Stimulated activated CD4-positive, alpha-beta T cell treated with anti-CD3 and anti-CD28 coated beads, Interleukin-15, amount 100 ng/mL, for 24 hours (primary cell): ENCODE measurements around the gene SHISAL1.

Experiments used
- DNase-seq: peaks from one replicate; pipeline ENCODE4 v3.0.0-alpha.2; 2020

Gene SHISAL1

GRCh38 chr22:44312766-44313165, at the start of gene SHISAL1:
TSS of gene SHISAL1 (minus strand) at chr22:44312951. CDS start at chr22:44300945, 12,006 bp downstream.
- no peak for DNase-seq

DNA sequence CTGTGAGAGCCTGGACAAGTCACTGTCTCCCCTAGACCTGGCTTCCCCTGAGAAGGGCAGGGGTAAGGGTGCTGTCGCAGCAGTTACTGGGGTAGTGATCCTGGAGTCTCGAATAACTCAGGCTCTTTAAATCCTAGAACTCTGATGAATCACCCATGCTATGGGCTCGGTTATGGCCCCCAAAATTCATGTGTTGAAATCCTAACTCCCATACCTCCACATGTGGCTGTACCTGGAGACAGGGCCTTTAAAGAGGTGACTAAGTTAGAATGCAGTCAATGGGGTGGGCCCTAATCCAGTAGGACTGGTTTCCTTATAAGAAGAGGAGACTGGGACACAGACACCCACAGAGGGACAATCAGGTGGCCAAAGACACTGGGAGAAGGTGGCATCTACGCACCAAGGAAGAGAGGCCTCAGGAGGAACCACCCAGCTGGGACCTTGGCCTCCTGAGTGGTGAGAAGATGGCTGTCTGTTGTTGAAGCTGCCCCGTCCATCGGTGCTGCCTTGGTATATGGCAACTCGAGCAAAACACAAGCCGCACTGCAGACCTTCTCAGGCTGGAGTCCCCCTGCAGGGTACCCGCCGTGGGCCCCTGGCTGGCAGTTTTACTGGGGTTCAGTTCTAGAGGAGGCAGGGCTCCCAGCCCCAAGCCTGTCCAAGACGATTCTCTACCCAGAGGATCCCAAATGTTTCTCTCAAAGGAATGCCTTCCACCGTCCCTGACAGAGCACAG, 48.8 kb upstream of the SHISAL1 start:
- no peak for DNase-seq

DNA sequence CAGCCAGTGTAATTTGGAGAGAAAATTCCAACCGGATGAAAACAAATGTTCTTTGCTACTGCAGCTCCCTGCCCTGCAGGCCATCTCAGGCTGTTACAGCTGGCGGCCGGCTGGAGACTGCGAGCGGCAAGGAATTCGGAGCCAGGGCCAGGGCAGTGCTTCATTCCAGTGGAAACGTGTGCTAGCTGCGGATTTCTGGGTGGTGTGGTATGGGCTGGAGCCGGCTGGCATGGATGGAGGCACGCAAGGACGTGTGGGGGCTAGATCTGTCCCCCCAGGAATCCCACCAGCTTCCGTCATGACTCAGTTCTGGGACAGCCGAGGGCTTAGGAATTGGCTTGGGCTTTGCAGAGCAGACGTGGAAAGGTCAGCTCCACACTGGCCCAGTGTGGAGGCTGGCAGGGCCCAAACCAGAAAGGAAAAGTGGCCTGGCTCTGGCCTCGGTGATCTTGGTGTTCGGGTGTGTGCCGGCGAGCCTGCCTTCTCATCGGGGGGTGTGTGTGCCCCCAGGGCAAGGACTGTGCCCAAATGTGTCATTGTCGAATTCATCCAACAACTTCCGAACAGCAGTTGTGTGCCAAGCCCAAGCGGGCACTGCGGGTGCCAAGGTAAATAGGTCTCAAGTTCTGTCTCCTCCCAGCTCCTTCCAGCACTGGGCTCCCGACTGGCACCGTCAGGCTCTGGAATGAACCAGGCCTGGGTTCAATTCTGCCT, 48.1 kb upstream of the SHISAL1 start:
- DNase-seq, result no peak

GRCh38 chr22:44360306-44360667, 47.5 kb upstream of the SHISAL1 start:
- DNase-seq, result no peak

- no peak for DNase-seq
These were observed 46.9 kb upstream of the SHISAL1 start for GRCh38 chr22:44359496-44360110.

DNA sequence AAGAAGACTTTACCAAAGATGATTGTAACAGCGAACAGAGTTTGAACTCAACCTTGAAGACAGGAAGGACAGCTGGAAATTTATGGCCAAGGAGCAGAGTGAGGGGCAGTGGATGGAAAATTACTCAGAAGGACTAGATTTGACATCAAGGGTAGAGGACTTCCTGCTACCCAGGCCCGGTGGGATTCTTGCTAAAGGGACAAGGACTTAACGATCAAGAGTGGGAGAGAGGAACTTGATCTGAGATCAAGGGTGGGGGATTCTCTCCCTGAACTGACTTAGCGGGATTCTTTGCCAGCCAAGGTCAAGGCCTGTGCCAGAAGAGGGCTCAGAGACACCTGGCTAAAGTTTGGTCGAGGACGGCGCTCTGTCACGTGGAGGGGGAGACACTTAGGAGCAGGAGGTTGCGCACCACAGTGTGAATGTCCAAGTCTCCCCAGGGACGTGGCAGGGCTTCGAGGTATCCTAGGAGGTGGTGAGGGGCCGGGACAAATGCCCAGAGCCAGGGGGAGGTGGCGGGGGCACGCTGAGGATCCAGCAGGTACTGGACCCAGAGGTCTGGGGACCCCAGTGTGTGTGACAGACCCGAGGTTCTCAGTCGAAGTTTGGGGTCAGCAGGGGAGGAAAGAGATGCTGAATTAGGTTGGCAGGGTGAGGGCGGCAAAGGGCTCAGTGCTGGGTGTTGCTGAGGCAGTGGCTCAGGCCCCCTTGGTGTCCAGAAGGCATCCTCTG, 46.1 kb upstream of the SHISAL1 start:
- no peak for DNase-seq

DNA sequence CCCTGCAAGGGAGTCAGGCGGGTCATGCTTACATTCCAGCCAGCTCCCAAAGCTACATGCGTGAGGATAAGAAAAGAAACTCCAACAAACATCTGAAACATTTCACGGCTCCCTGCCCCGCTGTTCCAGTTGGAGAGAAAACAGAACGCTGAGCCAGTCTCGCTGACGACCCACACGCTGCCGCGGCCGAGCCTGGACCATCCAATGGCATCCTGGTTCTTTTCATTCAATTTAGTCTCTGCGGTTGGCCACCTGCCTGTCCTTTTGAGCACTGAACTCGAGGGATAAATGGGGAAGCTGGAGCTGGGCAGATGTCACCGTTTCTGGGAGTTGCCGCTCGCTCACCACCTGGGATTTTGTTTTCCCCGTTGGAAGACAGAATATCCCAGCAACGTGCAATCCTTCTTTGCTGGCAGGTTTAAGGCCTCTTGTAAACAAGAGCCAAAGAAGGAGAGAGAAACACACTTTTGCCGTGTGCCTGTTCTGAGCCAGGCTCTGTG, 45.3 kb upstream of the SHISAL1 start:
- no peak for DNase-seq

DNA sequence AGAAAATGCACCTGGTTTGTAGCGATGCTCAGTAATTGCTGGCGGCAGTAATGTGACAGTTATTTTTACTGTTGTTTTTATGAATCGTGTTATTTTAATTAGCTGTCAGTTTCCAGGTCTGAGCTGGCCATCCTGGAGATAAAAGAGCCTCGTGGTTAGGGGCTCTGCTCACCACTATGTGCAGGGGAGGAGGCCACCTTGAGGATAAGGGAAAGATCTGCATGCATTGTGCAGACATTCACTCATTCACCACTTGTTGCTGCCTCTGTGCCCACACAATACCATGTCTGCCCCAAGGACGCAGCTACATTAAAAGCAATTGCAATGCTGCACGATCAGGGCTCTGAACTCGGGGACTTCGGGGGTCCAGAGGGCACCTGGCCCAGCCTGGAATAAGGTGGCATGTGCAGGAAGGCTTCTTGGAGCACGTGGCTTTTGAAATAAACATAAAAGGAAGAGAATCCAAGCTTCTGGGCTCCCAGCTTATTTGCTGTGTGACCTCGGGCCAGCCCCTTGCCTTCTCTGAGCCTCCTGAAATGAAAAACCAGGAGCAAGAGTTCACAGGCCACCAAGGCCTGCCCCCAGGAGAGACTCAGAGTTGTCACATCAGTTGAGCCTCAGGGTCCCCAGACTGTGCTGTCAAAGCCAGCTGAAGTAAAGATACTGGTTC, 44.7 kb upstream of the SHISAL1 start:
- no peak for DNase-seq

- DNase-seq, result no peak
These were observed 42.9 kb upstream of the SHISAL1 start for GRCh38 chr22:44355716-44356070.

DNA sequence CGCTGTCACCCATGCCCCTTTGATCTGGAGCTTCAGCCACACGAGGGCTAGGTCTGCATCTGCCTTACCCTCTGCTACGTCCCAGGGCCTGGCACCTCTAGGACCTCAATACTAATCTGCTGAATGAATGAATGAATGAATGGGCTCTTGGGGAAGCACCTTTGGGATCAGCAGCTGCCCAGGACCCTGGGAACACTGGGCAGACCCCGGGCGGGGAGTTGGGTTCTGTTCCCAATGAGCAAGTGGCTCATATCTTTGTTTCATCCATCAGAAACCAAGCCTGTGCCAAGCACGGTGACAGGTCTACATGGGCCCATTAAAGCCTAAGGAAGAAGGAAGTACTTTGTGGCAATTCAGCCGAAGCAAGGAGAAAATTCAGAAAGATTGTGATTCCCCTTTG, 41.5 kb upstream of the SHISAL1 start:
- no peak for DNase-seq

- no peak for DNase-seq
These were observed 40.3 kb upstream of the SHISAL1 start for GRCh38 chr22:44353041-44353440.

DNA sequence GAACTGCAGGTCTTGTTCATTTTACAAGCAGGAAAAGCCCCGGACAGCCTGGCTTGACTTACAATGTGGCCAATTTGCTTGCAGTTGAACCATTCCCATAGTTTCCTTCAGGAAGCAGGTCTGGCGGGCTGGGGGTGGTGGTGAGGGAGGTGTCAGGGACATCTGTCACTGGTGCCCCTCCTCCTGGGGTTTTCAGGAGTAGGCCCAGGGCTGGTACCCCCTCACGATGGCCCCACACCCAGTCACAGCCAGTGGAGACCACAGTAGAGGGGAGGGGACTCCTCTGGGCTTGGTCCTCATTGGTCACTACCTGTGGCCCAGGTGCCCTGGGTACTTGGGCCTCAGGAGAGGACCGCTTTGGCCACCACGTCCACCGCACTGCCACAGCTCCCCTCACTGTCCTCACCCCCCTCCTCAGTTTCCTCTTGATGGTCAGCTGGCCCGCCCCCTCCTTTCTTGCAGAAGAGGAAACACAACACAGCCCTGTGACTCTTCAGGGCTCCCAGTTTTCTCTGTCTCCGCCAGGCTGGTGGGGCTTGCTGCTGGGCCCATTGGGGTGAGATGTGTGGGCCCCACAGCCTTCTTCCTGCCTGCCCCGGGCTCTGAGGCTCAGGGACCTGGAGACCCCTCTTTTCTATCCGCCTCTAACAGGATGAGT, 39.8 kb upstream of the SHISAL1 start:
- DNase-seq, result no peak

DNA sequence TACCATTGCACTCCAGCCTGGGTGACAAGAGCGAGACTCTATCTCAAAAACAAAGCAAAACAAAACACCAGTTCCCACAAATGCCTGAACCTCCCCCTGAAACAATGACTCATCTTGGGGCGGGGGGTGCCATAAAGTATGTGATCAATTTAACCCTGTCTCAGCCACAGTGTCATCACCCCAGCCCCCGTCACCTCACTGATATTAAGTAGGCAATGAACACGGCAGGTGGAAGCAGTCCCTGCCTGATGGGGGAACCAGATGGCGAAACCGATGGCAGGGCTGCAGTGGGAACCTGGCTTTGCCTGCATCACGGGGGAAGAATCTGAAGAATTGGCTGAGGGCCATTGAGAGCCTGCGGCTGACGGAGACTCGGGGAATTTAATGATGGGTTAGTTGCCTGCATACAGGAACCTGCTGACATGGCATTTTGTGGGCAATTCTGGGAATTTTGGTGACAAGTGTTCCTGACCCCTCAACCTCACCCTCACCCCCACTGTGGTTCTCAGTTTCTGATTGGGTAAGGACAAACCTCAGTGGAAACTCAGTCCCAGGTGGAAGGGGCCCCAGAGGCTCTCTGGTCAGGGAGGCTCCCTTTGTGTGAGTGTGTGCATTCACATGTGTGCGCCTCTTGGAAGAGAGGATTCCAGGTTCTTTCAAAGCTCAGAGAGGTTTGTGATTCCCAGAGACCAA, 39.1 kb upstream of the SHISAL1 start:
- DNase-seq, result peak; percentile 59

DNA sequence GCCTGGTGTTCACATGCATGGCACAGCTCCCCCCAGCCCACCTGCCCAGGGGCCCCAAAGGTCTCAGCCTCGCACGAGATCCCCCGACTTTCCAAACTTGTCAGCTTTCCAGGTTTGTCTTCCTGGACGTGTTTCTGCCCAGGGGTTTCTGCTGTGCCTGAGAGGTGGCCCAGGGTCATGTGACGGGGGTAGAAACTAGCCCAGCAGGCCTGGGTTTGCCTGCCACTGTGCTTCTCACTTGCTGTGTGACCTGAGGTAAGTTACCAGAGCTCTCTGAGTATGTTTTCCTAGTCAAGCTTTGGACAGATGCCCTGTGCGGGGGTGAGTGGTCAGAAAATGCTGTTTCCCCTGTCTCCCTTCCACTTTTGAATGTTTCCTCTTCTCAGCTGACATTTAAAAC, 38.3 kb upstream of the SHISAL1 start:
- no peak for DNase-seq

- DNase-seq, result no peak
These were observed 36.8 kb upstream of the SHISAL1 start for GRCh38 chr22:44349594-44349993.

DNA sequence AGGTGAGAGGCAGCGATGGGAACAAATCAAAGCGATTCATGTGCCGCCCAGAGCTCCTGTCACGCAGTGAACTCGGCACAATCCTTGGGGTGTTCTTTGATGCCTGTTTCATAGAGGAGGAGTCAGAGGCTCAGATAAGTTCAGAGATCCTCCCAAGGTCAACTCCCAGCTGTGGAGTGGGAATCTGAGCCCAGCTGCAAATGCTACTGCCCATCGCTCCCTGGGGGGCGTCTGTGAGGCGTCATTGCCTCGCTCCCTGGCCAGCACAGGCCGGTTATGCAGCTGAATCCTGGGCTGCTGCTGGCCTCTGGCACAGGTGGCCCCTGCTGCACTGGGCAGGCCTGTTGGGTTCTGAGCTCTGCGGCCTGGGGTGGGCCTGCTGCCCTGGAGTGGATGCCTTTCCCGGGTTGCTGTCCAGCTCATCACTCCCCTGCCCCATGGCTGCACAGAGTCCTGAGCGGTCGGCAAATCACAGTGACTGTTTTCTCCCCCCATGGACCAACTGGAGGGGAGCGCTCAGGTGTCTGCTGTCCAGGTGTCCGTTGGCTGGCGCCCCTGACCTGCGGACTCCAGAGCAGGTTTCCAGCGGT, 36.3 kb upstream of the SHISAL1 start:
- no peak for DNase-seq

DNA sequence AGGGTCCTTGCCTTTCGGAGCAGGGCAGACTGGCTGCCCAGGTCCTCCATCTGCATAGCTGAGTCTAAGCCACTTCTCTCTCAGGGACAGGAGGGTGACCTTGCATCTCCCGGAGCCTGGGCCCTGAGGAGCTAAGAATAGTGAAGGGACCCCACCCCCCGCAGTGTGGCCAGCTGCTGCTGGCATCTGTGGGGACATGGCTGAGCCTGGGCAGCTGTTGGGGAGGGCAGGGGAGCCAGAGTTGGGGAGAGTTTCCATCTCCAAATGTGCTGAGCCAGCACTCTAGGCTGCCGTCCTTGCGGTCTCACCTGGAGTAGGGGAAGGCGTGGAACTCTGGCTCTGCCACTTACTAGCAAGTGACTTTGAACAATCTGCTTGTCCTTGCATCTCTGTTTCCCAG, 34.8 kb upstream of the SHISAL1 start:
- no peak for DNase-seq

DNA sequence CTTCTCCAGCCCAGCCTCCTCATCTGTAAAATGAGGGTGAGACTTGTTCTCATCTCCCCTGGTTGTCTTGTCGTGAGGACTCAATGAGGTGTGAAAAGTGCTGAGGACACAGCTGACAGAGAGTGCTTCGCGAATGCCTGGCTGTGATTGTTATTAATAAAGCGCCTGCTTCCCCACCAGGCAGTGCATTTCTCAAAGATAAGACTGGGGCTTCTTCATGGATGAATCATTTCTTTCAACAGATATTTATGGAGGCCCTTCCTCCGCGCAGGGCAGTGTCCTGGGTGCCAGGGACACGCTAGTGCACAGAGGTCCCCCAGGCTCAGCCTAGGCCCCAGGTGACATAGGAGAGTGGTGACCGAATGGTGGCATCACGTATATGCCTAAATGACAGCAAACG, 34.3 kb upstream of the SHISAL1 start:
- no peak for DNase-seq

DNA sequence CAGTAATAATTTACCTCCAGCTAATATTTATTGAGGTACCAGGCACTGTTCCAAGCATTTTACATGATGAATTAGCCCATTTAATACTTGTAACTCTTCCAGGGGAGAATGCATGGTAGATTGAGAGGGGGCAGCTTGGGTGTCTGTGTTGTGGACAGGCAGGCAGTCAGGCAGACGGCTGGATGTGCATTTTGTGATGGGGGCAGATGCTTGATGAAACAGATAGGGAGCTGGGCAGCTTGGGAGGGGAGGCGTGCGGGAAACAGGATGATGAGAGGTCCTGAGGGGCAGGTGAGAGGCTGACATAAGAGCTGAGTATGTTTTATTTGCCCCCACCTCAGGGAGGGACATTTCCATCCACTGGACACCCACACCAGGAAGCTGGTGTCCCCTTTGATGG, 33.1 kb upstream of the SHISAL1 start:
- no peak for DNase-seq

GRCh38 chr22:44344407-44344806, 31.7 kb upstream of the SHISAL1 start:
- no peak for DNase-seq

DNA sequence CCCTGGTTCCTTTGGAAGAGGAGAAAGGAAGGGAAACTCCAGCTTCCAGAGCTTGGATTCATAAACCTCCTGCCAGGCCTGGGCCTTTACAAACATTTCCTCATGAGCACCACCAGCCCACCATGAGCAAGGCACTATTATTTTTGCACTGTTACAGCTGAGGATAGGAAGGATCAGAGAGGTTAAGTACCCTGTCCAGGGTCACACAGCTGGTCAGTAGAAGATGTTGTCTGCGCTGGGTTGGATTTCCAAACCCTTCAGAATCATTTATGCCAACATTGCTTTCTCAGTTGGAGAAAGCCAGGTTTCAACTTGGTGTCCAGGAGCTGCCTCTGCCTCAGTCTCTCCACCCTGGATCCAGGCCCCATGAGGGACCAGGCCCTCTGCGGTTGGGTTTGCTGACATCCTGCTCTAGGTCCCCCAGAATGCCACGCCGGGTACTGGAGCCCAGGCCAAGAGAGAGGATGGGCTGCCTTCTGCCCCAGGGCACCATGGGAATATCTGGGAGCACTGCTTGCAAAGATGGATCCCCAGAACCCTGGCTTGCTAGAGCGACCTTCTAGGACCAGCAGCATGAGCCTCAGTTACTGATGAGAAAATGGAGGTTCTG, 29.7 kb upstream of the SHISAL1 start:
- DNase-seq, result no peak
